OCI-LY3 (cell line): ENCODE measurements around the gene CARS1.

Source experiments
- H2AFZ ChIP-seq: fragments of 200-600, 300-600 bp; shearing (Covaris generic); 2 replicates; pipeline ENCODE4 v1.6.0; 2014; ENCODE audit warnings: antibody characterized with exemption, low read depth, low read length
- H3K27ac ChIP-seq: fragments of 200-600, 300-600 bp; sonication (generic); 2 replicates; pipeline ENCODE4 v1.5.1; 2014; ENCODE audit warnings: mild to moderate bottlenecking, low read length, moderate library complexity, mixed read lengths
- H3K27me3 ChIP-seq: fragments of 200-600, 300-600 bp; sonication (generic); 2 replicates; pipeline ENCODE4 v1.6.1; 2014; ENCODE audit warnings: low read depth, low read length, mixed read lengths
- H3K36me3 ChIP-seq: fragments of 200-600, 300-600 bp; sonication (generic); replicated peaks from 2 replicates; pipeline ENCODE3; 2014; ENCODE audit warnings: low read depth, low read length, mixed read lengths
- H3K4me1 ChIP-seq: fragments of 300-600, 200-600 bp; sonication (generic); 2 replicates; pipeline ENCODE4 v1.6.1; 2014; ENCODE audit warnings: low read length, mixed read lengths
- H3K4me2 ChIP-seq: fragments of 200-600, 300-600 bp; sonication (generic); 2 replicates; pipeline ENCODE4 v1.6.1; 2014; ENCODE audit warnings: low read length, mixed read lengths
- H3K4me3 ChIP-seq: fragments of 300-600, 200-600 bp; sonication (generic); 2 replicates; pipeline ENCODE4 v1.5.1; 2014; ENCODE audit warnings: antibody characterized with exemption, mild to moderate bottlenecking, low read length, moderate library complexity
- H3K79me2 ChIP-seq: fragments of 300-600, 200-600 bp; shearing (Covaris generic); 2 replicates; pipeline ENCODE4 v1.6.1; 2014; ENCODE audit warnings: mild to moderate bottlenecking, low read length, mixed read lengths
- H3K9ac ChIP-seq: fragments of 300-600, 200-600 bp; shearing (Covaris generic); 2 replicates; pipeline ENCODE4 v1.6.0; 2014; ENCODE audit warnings: mild to moderate bottlenecking, low read length, moderate library complexity
- H3K9me3 ChIP-seq: fragments of 200-600, 300-600 bp; shearing (Covaris generic); 2 replicates; pipeline ENCODE4 v1.6.1; 2014; ENCODE audit warnings: low read length, mixed read lengths; ENCODE audit not compliant: insufficient read depth
- H4K20me1 ChIP-seq: fragments of 200-600, 300-600 bp; sonication (generic); 2 replicates; pipeline ENCODE4 v1.6.1; 2016; ENCODE audit warnings: low read length, mixed read lengths; ENCODE audit not compliant: insufficient read depth
- EZH2phosphoT487 ChIP-seq: fragments of 200-600 bp; shearing (Covaris generic); IDR thresholded peaks from 2 replicates; pipeline ENCODE4 v1.6.1; 2018; ENCODE audit warnings: antibody characterized with exemption, mixed run types, low read depth
- TF ChIP-seq, protein P1 (sequence below): fragments of 200-600, 300-600 bp; sonication (generic); IDR thresholded peaks from 2 replicates; pipeline ENCODE4 v1.5.1; 2014; ENCODE audit warnings: antibody characterized with exemption, low read length, low read depth

Gene CARS1

DNA sequence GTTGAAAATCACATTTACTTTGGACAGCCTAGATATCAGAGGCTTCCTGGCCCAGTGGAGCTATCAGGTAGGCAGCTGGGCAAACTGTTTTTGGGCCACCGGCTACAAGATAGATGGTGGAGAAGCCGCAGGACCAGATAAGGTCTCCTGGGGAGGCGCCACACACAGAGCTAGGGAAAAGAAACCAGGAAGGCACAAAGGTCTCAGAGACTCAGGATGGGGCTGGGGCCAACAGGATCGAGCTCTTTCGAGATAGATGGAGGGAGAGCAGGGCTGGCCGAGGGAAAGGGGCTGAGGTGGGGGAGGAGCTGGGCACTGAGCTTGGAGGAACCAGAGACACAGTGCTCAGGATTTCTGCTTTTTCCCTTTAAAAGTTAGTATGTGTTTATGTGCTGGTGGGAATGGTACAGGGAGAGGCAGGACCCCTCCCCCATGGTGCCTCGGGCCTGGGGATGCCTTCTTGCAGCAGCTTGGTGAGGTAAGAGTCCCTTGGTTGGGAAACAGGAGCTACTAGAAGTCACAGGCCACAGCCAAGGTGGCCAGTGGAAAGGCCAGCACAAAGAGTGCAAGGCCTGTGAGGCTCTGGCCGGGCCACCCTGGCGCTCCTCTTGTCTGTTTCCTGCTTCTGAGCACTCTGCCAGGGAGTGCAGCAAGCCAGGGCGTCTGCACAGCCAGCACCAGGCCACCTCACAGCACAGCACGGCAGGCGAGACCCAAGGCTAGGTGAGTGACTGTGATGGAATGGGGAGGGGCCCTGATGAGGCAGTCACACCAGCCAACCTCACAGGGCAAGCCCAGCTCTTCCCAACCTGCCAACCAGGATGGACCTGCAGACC, 53.6 kb downstream of the CARS1 start:
- TF ChIP-seq, protein P1, sequence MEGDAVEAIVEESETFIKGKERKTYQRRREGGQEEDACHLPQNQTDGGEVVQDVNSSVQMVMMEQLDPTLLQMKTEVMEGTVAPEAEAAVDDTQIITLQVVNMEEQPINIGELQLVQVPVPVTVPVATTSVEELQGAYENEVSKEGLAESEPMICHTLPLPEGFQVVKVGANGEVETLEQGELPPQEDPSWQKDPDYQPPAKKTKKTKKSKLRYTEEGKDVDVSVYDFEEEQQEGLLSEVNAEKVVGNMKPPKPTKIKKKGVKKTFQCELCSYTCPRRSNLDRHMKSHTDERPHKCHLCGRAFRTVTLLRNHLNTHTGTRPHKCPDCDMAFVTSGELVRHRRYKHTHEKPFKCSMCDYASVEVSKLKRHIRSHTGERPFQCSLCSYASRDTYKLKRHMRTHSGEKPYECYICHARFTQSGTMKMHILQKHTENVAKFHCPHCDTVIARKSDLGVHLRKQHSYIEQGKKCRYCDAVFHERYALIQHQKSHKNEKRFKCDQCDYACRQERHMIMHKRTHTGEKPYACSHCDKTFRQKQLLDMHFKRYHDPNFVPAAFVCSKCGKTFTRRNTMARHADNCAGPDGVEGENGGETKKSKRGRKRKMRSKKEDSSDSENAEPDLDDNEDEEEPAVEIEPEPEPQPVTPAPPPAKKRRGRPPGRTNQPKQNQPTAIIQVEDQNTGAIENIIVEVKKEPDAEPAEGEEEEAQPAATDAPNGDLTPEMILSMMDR = no peak
- no peak overlapping the region for H3K4me2 ChIP-seq
- no peak overlapping the region for H3K9ac ChIP-seq
- no peaks in the 10 kb centered on the region for H3K27me3 ChIP-seq
- no peak overlapping the region for H2AFZ ChIP-seq
- no peaks in the 10 kb centered on the region for H3K9me3 ChIP-seq
- no peaks in the 10 kb centered on the region for H3K4me1 ChIP-seq
- no peak overlapping the region for H3K4me3 ChIP-seq
- H3K79me2 ChIP-seq = no peaks in the 10 kb centered on the region
- no peaks in the 10 kb centered on the region for H4K20me1 ChIP-seq
- no peak overlapping the region for H3K27ac ChIP-seq
- peaks cover 32% of the 10 kb centered on the region for H3K36me3 ChIP-seq

DNA sequence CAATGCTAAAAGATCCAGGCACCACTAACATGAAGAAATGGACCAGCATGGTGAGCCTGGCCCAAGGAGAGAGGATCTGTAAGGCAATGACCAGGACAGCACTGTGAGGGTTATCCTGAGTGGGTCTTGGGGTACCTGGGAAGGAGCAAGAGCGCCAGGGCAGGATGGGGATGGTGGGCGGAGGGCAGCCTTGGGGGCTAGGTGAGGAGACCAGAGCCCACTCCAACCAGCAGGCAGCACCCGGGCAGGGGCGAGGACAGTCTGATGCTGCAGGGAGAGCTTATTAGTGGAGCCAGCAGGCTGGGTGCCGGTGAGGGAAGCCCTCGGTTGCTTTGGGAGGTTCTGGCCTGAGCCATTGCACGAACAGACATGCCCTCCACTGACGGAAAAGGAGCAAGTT, 54.4 kb downstream of the CARS1 start:
- no peak overlapping the region for H2AFZ ChIP-seq
- H3K4me2 ChIP-seq = no peak overlapping the region
- H3K27me3 ChIP-seq = no peaks in the 10 kb centered on the region
- TF ChIP-seq, protein P1 = no peak
- TF ChIP-seq EZH2phosphoT487 = no peak
- no peak overlapping the region for H3K9ac ChIP-seq
- no peaks in the 10 kb centered on the region for H3K4me1 ChIP-seq
- H3K4me3 ChIP-seq = no peak overlapping the region
- no peaks in the 10 kb centered on the region for H4K20me1 ChIP-seq
- no peak overlapping the region for H3K27ac ChIP-seq
- peaks cover 32% of the 10 kb centered on the region for H3K36me3 ChIP-seq
- H3K9me3 ChIP-seq = no peaks in the 10 kb centered on the region
- no peaks in the 10 kb centered on the region for H3K79me2 ChIP-seq

DNA sequence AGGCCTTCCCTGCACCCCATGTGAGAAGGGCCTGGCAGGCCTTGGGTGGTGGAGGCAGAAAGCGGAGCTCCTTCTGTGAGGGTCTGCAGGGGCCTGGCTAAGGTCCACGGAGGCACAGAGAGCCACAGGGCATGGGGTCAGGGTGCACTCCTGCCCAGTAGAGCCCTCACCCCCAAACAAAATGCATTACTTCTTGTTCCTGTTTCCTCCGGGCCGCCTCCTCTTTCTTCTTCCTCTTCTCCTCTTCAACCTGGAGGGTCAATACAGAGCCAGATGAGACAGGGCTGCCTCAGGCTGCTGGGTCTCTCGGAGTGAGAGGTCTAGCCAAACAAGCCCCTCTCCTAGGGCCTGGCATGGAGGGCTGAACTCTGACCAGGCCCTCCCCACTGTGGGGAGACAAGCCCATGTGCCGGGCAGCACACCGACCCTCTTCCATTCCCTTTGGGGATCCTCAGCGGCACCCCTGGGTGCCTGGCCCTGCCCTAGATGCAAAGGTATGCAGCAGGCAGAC, 54.8 kb downstream of the CARS1 start:
- no peaks in the 10 kb centered on the region for H3K9me3 ChIP-seq
- H3K4me3 ChIP-seq = no peak overlapping the region
- H3K79me2 ChIP-seq = no peaks in the 10 kb centered on the region
- no peak overlapping the region for H3K4me2 ChIP-seq
- no peaks in the 10 kb centered on the region for H3K27me3 ChIP-seq
- peaks cover 32% of the 10 kb centered on the region for H3K36me3 ChIP-seq
- TF ChIP-seq, protein P1 = no peak
- no peaks in the 10 kb centered on the region for H4K20me1 ChIP-seq
- no peak overlapping the region for H3K9ac ChIP-seq
- no peaks in the 10 kb centered on the region for H3K4me1 ChIP-seq
- no peak overlapping the region for H2AFZ ChIP-seq
- H3K27ac ChIP-seq = no peak overlapping the region

DNA sequence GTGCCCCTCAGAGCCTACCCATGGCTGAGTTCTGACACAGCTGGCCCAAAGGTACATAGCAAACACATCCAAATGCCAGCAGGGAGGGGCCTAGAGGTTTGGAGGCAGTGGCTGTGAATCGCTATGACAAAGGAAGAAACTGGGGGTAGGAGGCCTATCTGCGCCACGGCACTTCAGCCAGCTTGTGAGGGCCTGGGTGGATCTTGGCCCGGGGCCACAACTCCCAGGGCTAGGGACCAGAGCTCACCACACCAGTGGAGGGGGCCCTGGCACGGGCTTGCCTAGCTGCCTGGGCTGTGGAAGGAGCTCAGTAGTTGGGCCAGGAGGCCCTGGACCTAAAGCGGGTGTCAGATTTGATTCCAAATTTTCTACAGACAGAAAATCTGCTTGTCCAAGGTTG, 55.7 kb downstream of the CARS1 start:
- H3K4me3 ChIP-seq = no peak overlapping the region
- no peak overlapping the region for H3K4me2 ChIP-seq
- no peak overlapping the region for H2AFZ ChIP-seq
- no peaks in the 10 kb centered on the region for H3K27me3 ChIP-seq
- no peak overlapping the region for H3K9ac ChIP-seq
- TF ChIP-seq, protein P1 = no peak
- TF ChIP-seq EZH2phosphoT487 = no peak
- H4K20me1 ChIP-seq = no peaks in the 10 kb centered on the region
- no peak overlapping the region for H3K27ac ChIP-seq
- no peaks in the 10 kb centered on the region for H3K4me1 ChIP-seq
- H3K79me2 ChIP-seq = no peaks in the 10 kb centered on the region
- peaks cover 32% of the 10 kb centered on the region for H3K36me3 ChIP-seq
- H3K9me3 ChIP-seq = no peaks in the 10 kb centered on the region
